ENCODE data around the gene PIMREG. TPM values are rescaled to one million over a fixed set of nuclear protein-coding genes. Genes with fewer than 3 reads are reported as not detected.

Gene PIMREG
- polyA plus RNA-seq, 1 donor (not counting 4 experiments of a cell fraction or from before 2014, with no cell fraction given) = 7.5 TPM

- Histone ChIP-seq H4K20me1 (ENCODE audit: control insufficient read depth, extremely low read depth, insufficient read depth, low read length) (no peaks in the 10 kb centered on the region), H3K4me1 (ENCODE audit: control insufficient read depth, extremely low read depth, insufficient read depth, low read length) (peaks cover 3% of the 10 kb centered on the region), H3K4me2 (ENCODE audit: control insufficient read depth, extremely low read depth, insufficient read depth, low read depth, low read length) (no peak overlapping the region), H3K9me1 (ENCODE audit: control insufficient read depth, extremely low read depth, insufficient read depth, low read length) (no peaks in the 10 kb centered on the region), H3K79me2 (ENCODE audit: control insufficient read depth, insufficient read depth, low read length) (no peaks in the 10 kb centered on the region), H3K36me3 (ENCODE audit: control insufficient read depth in 2 of 2, extremely low read depth in 1 of 2, insufficient read depth in 2 of 2, low read length in 2 of 2) (peaks cover 0 to 3% of the 10 kb centered on the region in 2 experiments), H2AFZ (ENCODE audit: control insufficient read depth, low read length) (no peak overlapping the region), H3K4me3 (ENCODE audit: control insufficient read depth in 2 of 3, extremely low read depth in 1 of 3, insufficient read depth in 2 of 3, low read depth in 1 of 3, low read length in 3 of 3) (no peak overlapping the region), H3K27me3 (ENCODE audit: control insufficient read depth, extremely low read depth, insufficient read depth, low read length) (no peaks in the 10 kb centered on the region), H3K27ac (ENCODE audit: control insufficient read depth, insufficient read depth, low read length) (no peak overlapping the region), H3K9me3 (ENCODE audit: control insufficient read depth, low read depth, low read length) (no peaks in the 10 kb centered on the region), H3K9ac (ENCODE audit: control insufficient read depth, extremely low read depth, insufficient read depth, low read length) (no peak overlapping the region)
- TF ChIP-seq EZH2 (IDR thresholded peaks at IDR 0.05; ENCODE audit: low read length) = no peak
- TF ChIP-seq CTCF (optimal IDR thresholded peaks at IDR 0.05 in 1 of 3, IDR thresholded peaks at IDR 0.05 in 1 of 3, conservative IDR thresholded peaks at IDR 0.05 in 1 of 3; ENCODE audit: extremely low read depth in 1 of 3, insufficient read depth in 2 of 3, low read length in 3 of 3) = no peak
- FAIRE-seq (no peak), DNase-seq (ENCODE audit: low read depth, low spot score) (no peak)
- dilution Hi-C loops (cut with MboI; ENCODE audit: extremely low pct_ligation_motif_present, low sequenced_read_pairs) = no loop called here
Measured at GRCh38 chr17:6457688-6458459, 13.6 kb downstream of the PIMREG start.

- H3K9me1 ChIP-seq (ENCODE audit: control insufficient read depth, extremely low read depth, insufficient read depth, low read length) = no peaks in the 10 kb centered on the region
- no peaks in the 10 kb centered on the region for H3K9me3 ChIP-seq (ENCODE audit: control insufficient read depth, low read depth, low read length)
- no peak for TF ChIP-seq EZH2 (IDR thresholded peaks at IDR 0.05; ENCODE audit: low read length)
- peaks cover 3% of the 10 kb centered on the region for H3K4me1 ChIP-seq (ENCODE audit: control insufficient read depth, extremely low read depth, insufficient read depth, low read length)
- no peak overlapping the region for H2AFZ ChIP-seq (ENCODE audit: control insufficient read depth, low read length)
- no peaks in the 10 kb centered on the region for H3K27me3 ChIP-seq (ENCODE audit: control insufficient read depth, extremely low read depth, insufficient read depth, low read length)
- H3K36me3 ChIP-seq (ENCODE audit: control insufficient read depth in 2 of 2, extremely low read depth in 1 of 2, insufficient read depth in 2 of 2, low read length in 2 of 2) = peaks cover 0 to 3% of the 10 kb centered on the region in 2 experiments
- H4K20me1 ChIP-seq (ENCODE audit: control insufficient read depth, extremely low read depth, insufficient read depth, low read length) = no peaks in the 10 kb centered on the region
- no peak for DNase-seq (ENCODE audit: low read depth, low spot score)
- no peaks in the 10 kb centered on the region for H3K79me2 ChIP-seq (ENCODE audit: control insufficient read depth, insufficient read depth, low read length)
- FAIRE-seq = no peak
- dilution Hi-C loops (cut with MboI; ENCODE audit: extremely low pct_ligation_motif_present, low sequenced_read_pairs) = no loop called here
- no peak overlapping the region for H3K4me3 ChIP-seq (ENCODE audit: control insufficient read depth in 2 of 3, extremely low read depth in 1 of 3, insufficient read depth in 2 of 3, low read depth in 1 of 3, low read length in 3 of 3)
- H3K4me2 ChIP-seq (ENCODE audit: control insufficient read depth, extremely low read depth, insufficient read depth, low read depth, low read length) = no peak overlapping the region
- H3K9ac ChIP-seq (ENCODE audit: control insufficient read depth, extremely low read depth, insufficient read depth, low read length) = no peak overlapping the region
- H3K27ac ChIP-seq (ENCODE audit: control insufficient read depth, insufficient read depth, low read length) = no peak overlapping the region
Measured at GRCh38 chr17:6458460-6458950, 14.2 kb downstream of the PIMREG start.
